Subcutaneous adipose tissue (tissue), 4 donors: ENCODE results near the gene TBC1D12. TPM values are rescaled to one million over a fixed set of nuclear protein-coding genes. Genes with fewer than 3 reads are reported as not detected.

Experiments
- CTCF ChIP-seq: fragments of 450-650 bp; IDR thresholded peaks from one replicate; pipeline ENCODE4 v1.5.1; 2016; ENCODE audit warnings: low read depth, mild to moderate bottlenecking, control low read depth, antibody characterized with exemption, moderate library complexity
- total RNA-seq, 4 donors: library from RNA; depleted of rRNA; stranded (reverse); fragments of >200 nt; gene quantifications; one replicate each; pipeline ENCODE4 v1.1.0, GENCODE V29; 2016

The TBC1D12 gene
- total RNA-seq, 4 donors from 2014 or later = 19.0 to 24.2 (median 20.5) TPM

- TF ChIP-seq CTCF = no peak
These were observed 54.6 kb downstream of the TBC1D12 start for GRCh38 chr10:94456942-94457341.

DNA sequence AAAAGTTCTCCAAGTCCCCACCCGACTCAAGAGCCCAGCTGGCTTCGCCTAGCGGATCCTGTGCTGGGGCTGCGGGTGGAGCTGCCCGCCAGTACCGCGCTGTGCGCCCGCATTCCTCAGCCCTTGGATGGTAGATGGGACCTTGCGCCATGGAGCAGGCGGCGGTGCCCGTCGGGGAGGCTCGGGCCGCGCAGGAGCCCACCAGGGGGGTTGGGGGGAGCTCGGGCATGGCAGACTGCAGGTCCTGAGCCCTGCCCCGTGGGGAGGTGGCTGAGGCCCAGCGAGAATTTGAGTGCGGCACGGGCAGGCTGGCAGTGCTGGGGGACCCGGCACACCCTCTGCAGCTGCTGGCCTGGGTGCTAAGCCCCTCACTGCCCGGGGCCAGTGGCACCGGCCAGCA lies 57.0 kb downstream of the TBC1D12 start:
- TF ChIP-seq CTCF = no peak

GRCh38 chr10:94461503-94461902 lies 59.2 kb downstream of the TBC1D12 start:
- no peak for TF ChIP-seq CTCF

- no peak for TF ChIP-seq CTCF
These were observed 59.8 kb downstream of the TBC1D12 start for GRCh38 chr10:94462130-94462529.

- no peak for TF ChIP-seq CTCF
These were observed 63.3 kb downstream of the TBC1D12 start for GRCh38 chr10:94465684-94466083.

DNA sequence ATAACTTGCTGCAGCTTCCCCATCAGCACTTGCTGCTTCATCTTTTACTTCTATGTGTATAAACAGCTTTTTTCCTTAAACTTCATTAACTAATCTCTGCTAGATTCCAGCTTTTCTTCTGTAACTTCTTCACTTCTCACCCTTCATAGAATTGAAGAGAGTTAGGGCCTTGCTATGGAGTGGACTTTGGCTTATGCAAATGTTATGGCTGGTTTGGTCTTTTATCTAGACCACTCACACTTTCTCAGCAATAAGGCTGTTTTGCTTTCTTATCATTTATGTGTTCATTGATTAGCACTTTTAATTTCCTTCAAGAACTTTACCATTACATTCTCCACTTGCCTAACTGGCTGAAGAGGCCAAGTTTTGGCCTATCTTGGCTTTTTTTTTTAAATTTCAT lies 79.1 kb downstream of the TBC1D12 start:
- no peak for TF ChIP-seq CTCF

DNA sequence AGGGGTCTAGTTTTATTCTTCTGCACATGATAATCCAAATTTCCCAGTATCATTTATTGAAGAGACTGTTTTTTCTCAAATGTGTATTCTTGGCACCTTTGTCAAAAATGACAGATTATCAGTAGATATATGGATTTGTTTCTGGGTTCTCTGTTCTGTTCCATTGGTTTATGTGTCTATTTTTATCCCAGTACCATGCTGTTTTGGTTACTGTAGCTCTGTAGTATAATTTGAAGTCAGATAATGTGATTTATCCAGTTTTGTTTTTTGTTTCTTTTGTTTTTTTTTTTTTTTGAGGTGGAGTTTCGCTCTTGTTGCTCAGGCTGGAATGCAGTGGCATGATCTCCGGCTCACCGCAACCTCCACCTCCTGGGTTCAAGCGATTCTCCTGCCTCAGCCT lies 81.6 kb downstream of the TBC1D12 start:
- TF ChIP-seq CTCF = no peak
